ENCODE data around the gene SPATS2. TPM values are rescaled to one million over a fixed set of nuclear protein-coding genes. Genes with fewer than 3 reads are reported as not detected.

Gene SPATS2
- total and polyA plus RNA-seq, 2 donors (not counting 3 experiments of a cell fraction or from before 2014, with no cell fraction given): 55.8 to 66.5 TPM

DNA sequence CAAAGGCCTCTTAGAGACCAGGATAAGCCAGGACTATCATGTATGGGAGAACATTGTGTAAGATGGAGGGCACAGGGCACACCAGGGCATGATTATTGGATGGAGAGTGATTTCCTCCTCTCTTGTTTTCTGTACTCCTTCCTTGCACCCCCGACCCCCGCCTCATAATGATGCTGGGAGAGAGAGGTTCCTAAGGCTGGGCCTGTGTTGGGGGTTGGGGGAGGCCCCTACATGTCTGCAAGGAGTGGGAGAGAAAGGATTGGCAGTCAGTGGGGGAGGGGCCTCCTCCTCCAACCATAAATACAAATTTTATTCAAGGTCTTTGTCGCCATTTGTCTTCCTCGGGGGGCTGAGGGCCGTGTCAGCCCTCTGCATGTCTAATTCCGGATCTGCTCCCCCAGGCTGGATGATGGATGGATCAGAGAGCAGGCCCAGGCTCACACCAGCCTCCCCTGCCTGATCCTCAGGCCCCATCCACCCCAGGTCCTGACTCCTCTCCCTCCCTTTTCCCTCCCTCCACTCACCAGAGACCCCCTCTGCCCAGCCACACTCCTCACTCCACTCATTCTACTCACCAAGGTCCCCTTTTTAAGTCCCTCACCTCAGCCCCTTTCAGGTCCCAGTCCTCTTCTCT lies 28.3 kb upstream of the SPATS2 start:
- intact Hi-C loops (cut with micrococcal nuclease) (no loop called here), dilution Hi-C loops (cut with MboI; ENCODE audit: extremely low pct_ligation_motif_present, low sequenced_read_pairs) (no loop called here)
- no TSS peak for BruUV-seq (replicated peaks)
- Histone ChIP-seq H3K4me1 (ENCODE audit: control insufficient read depth, extremely low read depth, insufficient read depth, low read length) (peaks cover 12% of the 10 kb centered on the region), H3K4me2 (ENCODE audit: insufficient read depth, low read length) (no peak overlapping the region), H3K4me3 (replicated peaks in 1 of 3; ENCODE audit: insufficient read depth in 1 of 3, low read depth in 1 of 3, low read length in 3 of 3) (no peak overlapping the region), H3K9me1 (replicated peaks; ENCODE audit: control insufficient read depth, extremely low read depth, insufficient read depth, low read length) (no peaks in the 10 kb centered on the region), H3K36me3 (ENCODE audit: control insufficient read depth in 2 of 2, extremely low read depth in 1 of 2, insufficient read depth in 2 of 2, low read length in 2 of 2) (no peaks in the 10 kb centered on the region), H3K27me3 (ENCODE audit: control insufficient read depth in 2 of 2, insufficient read depth in 2 of 2, low read length in 2 of 2) (peaks cover 58 to 75% of the 10 kb centered on the region in 2 experiments), H4K20me1 (replicated peaks; ENCODE audit: control insufficient read depth, extremely low read depth, insufficient read depth, low read length) (no peaks in the 10 kb centered on the region), H3K9ac (replicated peaks; ENCODE audit: extremely low read depth, insufficient read depth, low read length) (no peak overlapping the region), H3K27ac (ENCODE audit: insufficient read depth, low read depth, low read length) (no peak overlapping the region), H3K9me3 (replicated peaks; ENCODE audit: control insufficient read depth, insufficient read depth, low read length) (no peaks in the 10 kb centered on the region), H3K79me2 (ENCODE audit: control insufficient read depth, insufficient read depth, low read length) (no peaks in the 10 kb centered on the region), H2AFZ (ENCODE audit: low read depth, low read length) (no peak overlapping the region)
- CTCF ChIA-PET: interaction anchor here (0.9 to 9.0 kb wide), 4 partner anchors 10 to 50 kb away, joined by 3 to 280 read pairs (median 16); partner anchors contain the start of gene DNAJC22
- no peak for FAIRE-seq
- POLR2A ChIA-PET: interaction anchor here (0.6 kb wide), 1 partner anchor 444 kb away, joined by 5 read pairs; no protein-coding TSS in a partner anchor
- TF ChIP-seq POLR2AphosphoS5 (IDR thresholded peaks at IDR 0.05; ENCODE audit: insufficient read depth, low read depth, low read length): no peak
- no peak for TF ChIP-seq EZH2 (IDR thresholded peaks at IDR 0.05; ENCODE audit: borderline replicate concordance, low read depth, low read length, severe bottlenecking)
- TF ChIP-seq GATA2 (IDR thresholded peaks at IDR 0.05; ENCODE audit: insufficient read depth, insufficient read length, low read depth, low read length): no peak
- TF ChIP-seq, protein P1, sequence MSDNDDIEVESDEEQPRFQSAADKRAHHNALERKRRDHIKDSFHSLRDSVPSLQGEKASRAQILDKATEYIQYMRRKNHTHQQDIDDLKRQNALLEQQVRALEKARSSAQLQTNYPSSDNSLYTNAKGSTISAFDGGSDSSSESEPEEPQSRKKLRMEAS (IDR thresholded peaks at IDR 0.05; ENCODE audit: insufficient read depth, insufficient read length): no peak
- TF ChIP-seq JUN (IDR thresholded peaks at IDR 0.05; ENCODE audit: borderline replicate concordance, insufficient read depth, insufficient read length, low read depth): no peak
- TF ChIP-seq, protein P2, sequence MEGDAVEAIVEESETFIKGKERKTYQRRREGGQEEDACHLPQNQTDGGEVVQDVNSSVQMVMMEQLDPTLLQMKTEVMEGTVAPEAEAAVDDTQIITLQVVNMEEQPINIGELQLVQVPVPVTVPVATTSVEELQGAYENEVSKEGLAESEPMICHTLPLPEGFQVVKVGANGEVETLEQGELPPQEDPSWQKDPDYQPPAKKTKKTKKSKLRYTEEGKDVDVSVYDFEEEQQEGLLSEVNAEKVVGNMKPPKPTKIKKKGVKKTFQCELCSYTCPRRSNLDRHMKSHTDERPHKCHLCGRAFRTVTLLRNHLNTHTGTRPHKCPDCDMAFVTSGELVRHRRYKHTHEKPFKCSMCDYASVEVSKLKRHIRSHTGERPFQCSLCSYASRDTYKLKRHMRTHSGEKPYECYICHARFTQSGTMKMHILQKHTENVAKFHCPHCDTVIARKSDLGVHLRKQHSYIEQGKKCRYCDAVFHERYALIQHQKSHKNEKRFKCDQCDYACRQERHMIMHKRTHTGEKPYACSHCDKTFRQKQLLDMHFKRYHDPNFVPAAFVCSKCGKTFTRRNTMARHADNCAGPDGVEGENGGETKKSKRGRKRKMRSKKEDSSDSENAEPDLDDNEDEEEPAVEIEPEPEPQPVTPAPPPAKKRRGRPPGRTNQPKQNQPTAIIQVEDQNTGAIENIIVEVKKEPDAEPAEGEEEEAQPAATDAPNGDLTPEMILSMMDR (IDR thresholded peaks at IDR 0.05; ENCODE audit: extremely low read depth in 1 of 2, insufficient read depth in 1 of 2, low read depth in 1 of 2, low read length in 2 of 2): no peak
- TF ChIP-seq FOS (IDR thresholded peaks at IDR 0.05; ENCODE audit: borderline replicate concordance, insufficient read depth, low read length): no peak
- TF ChIP-seq POLR2A (IDR thresholded peaks at IDR 0.05; ENCODE audit: low read depth, low read length): no peak
- TF ChIP-seq MYC (IDR thresholded peaks at IDR 0.05; ENCODE audit: low read depth, low read length): no peak
- DNase-seq (ENCODE audit: low read depth, low spot score): no peak

Data from endothelial cell of umbilical vein (primary cell).